ENCODE data around the gene PLA1A. TPM values are rescaled to one million over a fixed set of nuclear protein-coding genes. Genes with fewer than 3 reads are reported as not detected.

The PLA1A gene
- polyA plus RNA-seq, 6 donors from 2014 or later: not detected

DNA sequence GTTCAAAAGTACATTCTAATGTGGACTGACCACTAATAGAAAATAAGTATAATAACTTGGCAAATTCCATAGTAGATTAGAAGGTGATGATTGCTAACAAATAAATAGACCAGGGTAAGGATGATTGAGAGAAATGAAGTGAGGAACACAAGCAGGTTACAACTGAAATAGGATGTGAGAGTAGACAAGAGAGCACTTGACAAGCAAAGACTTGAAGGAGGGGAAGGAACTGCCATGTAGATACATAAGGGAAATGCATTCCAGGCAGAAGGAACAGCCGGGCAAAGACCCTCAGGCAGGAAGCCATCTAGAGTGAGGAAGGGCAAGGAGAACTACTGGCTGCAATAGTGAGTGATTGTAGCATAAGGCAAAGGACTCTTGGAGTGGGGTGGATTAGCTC is 5.0 kb downstream of the PLA1A start:
- no peaks in the 10 kb centered on the region for H3K4me1 Mint-ChIP-seq
- DNase-seq (no peak), ATAC-seq (ENCODE audit: low read depth in 2 of 2) (no peak)
- H3K27me3 Mint-ChIP-seq: peaks cover 4 to 10% (median 7%) of the 10 kb centered on the region in 3 donors
- no peaks in the 10 kb centered on the region for H3K36me3 Mint-ChIP-seq
- no peak overlapping the region for H3K27ac Mint-ChIP-seq
- no peak overlapping the region for H3K4me3 Mint-ChIP-seq
- H3K9me3 Mint-ChIP-seq: no peaks in the 10 kb centered on the region

DNA sequence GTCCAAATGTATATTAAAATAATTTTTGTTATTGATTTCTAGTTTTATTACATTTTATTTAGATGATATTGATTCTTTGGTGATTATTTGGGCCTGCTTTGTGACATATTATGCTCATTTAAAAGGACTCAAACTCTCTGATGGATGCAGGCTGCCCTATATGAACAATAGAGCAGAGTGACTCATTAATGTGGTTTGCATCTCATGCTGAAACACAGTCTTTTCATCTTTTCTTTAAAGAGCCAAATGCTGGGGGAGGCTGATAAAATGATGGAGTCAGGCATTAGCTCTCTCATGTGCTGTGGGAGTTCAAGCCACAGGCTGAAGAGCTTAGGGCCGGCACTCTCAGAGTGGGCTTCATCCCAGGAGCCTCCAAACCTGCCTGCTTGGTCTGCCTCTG is 7.2 kb downstream of the PLA1A start:
- Mint-ChIP-seq H3K36me3 (no peaks in the 10 kb centered on the region), H3K9me3 (no peaks in the 10 kb centered on the region), H3K4me1 (no peaks in the 10 kb centered on the region), H3K27ac (no peak overlapping the region), H3K27me3 (peaks cover 6 to 25% (median 24%) of the 10 kb centered on the region in 3 donors), H3K4me3 (no peak overlapping the region)
- no peak for DNase-seq
- no peak for ATAC-seq (ENCODE audit: low read depth in 2 of 2)

DNA sequence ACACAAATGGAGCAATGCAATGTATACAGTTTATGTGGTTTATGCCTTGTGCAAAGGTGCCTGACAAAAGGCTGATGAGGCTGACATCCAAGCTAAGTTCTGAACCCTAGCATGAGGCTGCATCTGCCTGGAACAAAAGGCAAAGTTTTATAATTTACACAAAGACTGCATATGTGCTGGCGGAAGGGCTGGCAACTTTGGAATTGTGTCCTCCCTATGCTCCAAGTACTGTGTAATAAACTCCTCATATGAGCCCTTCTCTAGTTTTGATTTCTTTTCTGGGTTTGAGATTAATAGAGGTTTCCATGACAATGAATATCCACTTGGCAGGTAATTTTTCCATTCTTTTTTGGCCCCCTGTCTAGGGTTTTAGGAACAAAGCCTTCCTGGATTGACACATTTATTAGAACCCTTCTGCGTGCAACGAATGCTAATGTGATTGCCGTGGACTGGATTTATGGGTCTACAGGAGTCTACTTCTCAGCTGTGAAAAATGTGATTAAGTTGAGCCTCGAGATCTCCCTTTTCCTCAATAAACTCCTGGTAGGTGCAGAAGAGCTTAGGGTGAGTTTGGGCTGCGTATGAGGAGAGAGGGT is 10.8 kb downstream of the PLA1A start:
- Mint-ChIP-seq H3K9me3 (peaks cover 0 to 6% (median 0%) of the 10 kb centered on the region in 7 donors), H3K27me3 (peaks cover 7 to 33% (median 24%) of the 10 kb centered on the region in 3 donors), H3K27ac (no peak overlapping the region), H3K4me3 (no peak overlapping the region), H3K36me3 (no peaks in the 10 kb centered on the region), H3K4me1 (no peaks in the 10 kb centered on the region)
- no peak for DNase-seq
- ATAC-seq (ENCODE audit: low read depth in 2 of 2): no peak

DNA sequence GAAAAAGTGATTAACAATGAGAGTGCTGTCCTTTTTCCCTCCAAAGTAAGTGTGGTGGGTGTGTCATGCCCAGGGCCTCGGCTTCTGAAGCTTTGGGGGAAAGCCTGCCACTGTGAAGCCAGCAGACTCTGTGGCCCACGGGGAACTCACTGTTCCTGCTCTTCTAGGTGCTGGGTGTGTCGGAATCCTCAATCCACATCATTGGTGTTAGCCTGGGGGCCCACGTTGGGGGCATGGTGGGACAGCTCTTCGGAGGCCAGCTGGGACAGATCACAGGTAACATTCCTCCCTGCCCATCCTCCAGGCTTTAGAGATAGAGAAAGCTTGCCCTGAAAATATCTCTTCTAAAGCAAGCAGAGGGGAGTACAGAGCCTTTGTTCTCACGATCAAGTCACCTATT is 11.6 kb downstream of the PLA1A start:
- H3K27me3 Mint-ChIP-seq: peaks cover 6 to 33% (median 24%) of the 10 kb centered on the region in 3 donors
- no peak for ATAC-seq (ENCODE audit: low read depth in 2 of 2)
- no peaks in the 10 kb centered on the region for H3K4me1 Mint-ChIP-seq
- H3K27ac Mint-ChIP-seq: no peak overlapping the region
- no peaks in the 10 kb centered on the region for H3K36me3 Mint-ChIP-seq
- H3K4me3 Mint-ChIP-seq: no peak overlapping the region
- peaks cover 0 to 6% (median 0%) of the 10 kb centered on the region in 7 donors for H3K9me3 Mint-ChIP-seq
- DNase-seq: no peak

DNA sequence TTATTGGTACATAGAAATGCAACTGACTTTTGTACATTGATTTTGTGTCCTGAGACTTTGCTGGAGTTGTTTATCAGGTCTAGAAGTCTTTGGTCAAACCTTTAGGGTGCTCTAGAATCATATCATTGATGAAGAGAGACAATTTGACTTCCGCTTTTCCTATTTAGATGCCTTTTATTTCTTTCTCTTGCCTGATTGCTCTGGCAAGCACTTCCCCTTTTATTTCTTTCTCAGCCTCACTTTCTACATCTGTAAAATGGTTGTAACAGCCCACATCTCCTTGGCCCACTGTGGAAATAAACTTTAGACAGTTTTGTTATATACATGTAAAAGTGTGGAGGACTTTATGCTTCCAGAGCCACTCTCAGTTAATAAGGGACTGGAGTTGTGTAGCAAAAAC is 14.0 kb downstream of the PLA1A start:
- Mint-ChIP-seq H3K9me3 (peaks cover 0 to 6% (median 0%) of the 10 kb centered on the region in 7 donors), H3K4me3 (no peak overlapping the region), H3K27me3 (peaks cover 4 to 40% (median 24%) of the 10 kb centered on the region in 3 donors), H3K27ac (no peak overlapping the region), H3K36me3 (no peaks in the 10 kb centered on the region), H3K4me1 (no peaks in the 10 kb centered on the region)
- no peak for ATAC-seq (ENCODE audit: low read depth in 2 of 2)
- no peak for DNase-seq

DNA sequence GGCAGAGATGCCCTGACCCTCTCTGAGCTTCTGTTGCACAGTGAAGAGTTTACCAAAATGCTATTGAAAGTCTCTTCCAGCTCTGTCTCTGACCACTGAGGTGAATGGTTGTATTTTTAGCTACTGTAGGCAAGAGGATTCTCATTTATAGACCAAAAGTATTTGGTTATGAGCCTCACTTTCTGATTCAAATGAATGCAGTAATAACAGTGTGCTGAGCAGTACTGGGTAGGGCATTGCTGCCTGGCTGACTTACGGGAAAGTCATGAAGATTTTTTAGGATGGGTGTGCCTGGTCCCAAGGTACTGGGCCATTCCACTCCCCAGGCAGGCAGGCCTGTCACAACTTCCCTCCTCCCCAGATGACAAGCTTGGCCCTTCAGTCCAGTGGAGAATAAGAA is 15.5 kb downstream of the PLA1A start:
- H3K36me3 Mint-ChIP-seq: no peaks in the 10 kb centered on the region
- H3K27me3 Mint-ChIP-seq: peaks cover 4 to 27% (median 9%) of the 10 kb centered on the region in 3 donors
- H3K4me3 Mint-ChIP-seq: no peak overlapping the region
- DNase-seq: no peak
- H3K27ac Mint-ChIP-seq: no peak overlapping the region
- no peak for ATAC-seq (ENCODE audit: low read depth in 2 of 2)
- peaks cover 0 to 6% (median 0%) of the 10 kb centered on the region in 7 donors for H3K9me3 Mint-ChIP-seq
- no peaks in the 10 kb centered on the region for H3K4me1 Mint-ChIP-seq

DNA sequence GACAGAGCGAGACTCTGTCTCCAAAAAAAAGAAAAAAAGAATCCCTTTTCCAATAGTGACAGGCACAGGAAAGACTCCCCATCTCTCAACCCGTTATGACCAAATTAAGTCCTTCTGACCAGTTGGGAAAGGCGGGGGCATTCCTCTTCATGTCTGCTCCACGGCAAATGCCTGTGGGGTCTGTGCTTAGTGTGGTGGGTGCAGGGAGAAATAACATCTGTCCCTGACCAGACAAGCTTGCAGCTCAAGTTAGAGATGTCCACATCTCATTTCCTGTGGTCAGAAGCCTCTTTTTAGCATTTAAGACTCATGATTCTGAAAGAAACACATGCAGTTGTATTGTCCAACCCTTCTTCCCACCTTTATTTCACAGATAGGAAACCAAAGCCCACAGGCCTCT is 16.2 kb downstream of the PLA1A start:
- DNase-seq (no peak), ATAC-seq (ENCODE audit: low read depth in 2 of 2) (no peak)
- Mint-ChIP-seq H3K36me3 (no peaks in the 10 kb centered on the region), H3K4me1 (no peaks in the 10 kb centered on the region), H3K27ac (no peak overlapping the region), H3K9me3 (peaks cover 0 to 6% (median 0%) of the 10 kb centered on the region in 7 donors), H3K4me3 (no peak overlapping the region), H3K27me3 (peaks cover 4 to 22% (median 6%) of the 10 kb centered on the region in 3 donors)

DNA sequence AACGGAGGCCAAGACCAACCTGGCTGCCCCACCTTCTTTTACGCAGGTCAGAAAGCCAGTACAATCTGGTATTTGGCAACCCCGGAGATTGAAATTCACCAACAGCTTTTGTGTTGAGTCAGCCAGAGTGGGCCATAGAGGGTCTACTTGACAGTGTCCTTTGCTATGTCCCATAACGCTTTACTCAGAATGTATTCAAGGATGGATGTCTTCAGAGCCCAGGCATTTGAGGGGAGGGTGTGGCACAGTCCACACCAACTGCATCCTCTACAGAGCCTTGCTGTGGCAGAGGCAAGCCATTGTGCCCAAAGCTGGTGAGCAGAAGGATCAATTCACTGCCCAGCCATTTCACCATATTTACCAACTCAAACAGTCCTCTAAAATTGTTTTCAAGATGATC is 18.4 kb downstream of the PLA1A start:
- no peak for ATAC-seq (ENCODE audit: low read depth in 2 of 2)

DNA sequence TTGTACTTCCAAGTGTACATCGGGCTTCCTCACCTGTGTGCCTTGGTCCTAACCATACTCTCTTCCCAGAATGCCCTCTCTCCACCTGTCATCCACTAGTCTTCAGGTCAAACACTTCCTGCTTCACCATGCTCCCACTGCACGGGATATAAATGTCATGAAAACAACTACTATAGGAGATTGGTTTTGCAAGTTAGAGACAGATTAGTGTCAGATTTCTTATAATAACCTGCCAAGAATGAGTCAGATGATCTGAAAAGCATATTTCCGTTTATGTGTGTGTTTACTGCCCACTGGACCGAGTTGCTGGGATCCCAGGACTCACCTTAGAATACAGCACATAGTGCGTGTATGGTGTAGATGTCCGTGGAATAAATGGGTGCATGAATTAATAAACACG is 21.4 kb downstream of the PLA1A start:
- Mint-ChIP-seq H3K36me3 (no peaks in the 10 kb centered on the region), H3K4me3 (no peak overlapping the region), H3K4me1 (no peaks in the 10 kb centered on the region), H3K27me3 (peaks cover 0 to 6% (median 0%) of the 10 kb centered on the region in 3 donors), H3K9me3 (no peaks in the 10 kb centered on the region), H3K27ac (no peak overlapping the region)
- DNase-seq (no peak), ATAC-seq (ENCODE audit: low read depth in 2 of 2) (no peak)

More for the DNA sequence above, 18.4 kb downstream of the PLA1A start:
- no peak for DNase-seq
- Mint-ChIP-seq H3K4me3 (no peak overlapping the region), H3K9me3 (peaks cover 0 to 6% (median 0%) of the 10 kb centered on the region in 7 donors), H3K27me3 (peaks cover 0 to 15% (median 0%) of the 10 kb centered on the region in 3 donors), H3K27ac (no peak overlapping the region), H3K4me1 (no peaks in the 10 kb centered on the region), H3K36me3 (no peaks in the 10 kb centered on the region)

DNA sequence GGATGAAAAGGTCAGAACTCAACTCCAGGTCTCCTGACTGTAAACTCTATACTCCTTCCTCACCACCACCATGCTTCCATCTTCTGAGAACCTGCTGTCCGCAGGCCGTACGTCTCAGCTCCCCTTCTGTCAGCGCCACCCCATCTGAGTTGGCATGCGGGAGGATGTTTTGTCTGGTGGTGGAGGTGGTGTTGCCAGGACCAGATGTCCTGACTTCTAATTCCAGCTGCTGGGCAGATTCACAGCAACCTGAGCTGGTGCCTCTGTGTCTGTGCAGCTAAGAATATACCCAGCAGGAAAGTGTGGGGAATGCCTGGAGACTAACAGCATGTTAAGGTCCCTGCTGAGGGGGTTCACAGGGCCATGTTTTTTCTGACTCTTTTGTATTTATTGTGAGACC is 23.2 kb downstream of the PLA1A start:
- Mint-ChIP-seq H3K4me3 (no peak overlapping the region), H3K27ac (no peak overlapping the region), H3K36me3 (no peaks in the 10 kb centered on the region), H3K9me3 (no peaks in the 10 kb centered on the region), H3K27me3 (peaks cover 0 to 10% (median 5%) of the 10 kb centered on the region in 3 donors), H3K4me1 (no peaks in the 10 kb centered on the region)
- no peak for ATAC-seq (ENCODE audit: low read depth in 2 of 2)
- DNase-seq: no peak

DNA sequence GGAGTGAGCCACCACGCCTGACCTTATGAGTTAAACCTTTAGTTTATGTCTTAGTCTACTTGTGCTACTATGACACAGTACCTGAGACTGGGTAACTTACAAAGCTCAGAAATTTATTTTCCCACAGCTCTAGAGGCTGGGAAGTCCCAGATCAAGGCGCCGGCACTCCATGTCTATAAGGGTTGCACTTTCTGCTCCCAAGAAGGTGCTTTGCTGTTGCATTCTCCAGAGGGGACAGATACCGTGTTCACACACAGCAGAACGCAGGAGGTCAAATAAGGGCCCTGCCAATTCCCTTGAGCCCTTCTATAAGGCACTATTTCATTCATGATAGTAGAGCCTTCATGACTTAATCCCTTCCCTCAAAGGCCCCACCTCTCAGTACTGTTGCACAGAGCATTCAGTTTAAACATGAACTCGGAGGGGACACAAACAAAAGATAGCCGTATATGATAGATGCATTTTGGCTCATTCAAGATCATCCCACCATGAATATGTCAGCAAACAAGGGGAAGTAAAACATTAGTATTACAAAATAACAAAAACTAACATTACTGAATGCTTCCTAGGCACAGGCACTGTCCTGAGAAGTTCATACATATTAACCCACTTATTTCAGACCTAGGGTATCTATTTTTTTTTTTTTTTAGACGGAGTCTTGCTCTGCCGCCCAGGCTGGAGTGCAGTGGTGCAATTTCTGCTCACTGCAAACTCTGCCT is 26.5 kb downstream of the PLA1A start:
- Mint-ChIP-seq H3K27ac (peak overlapping the region in 1 of 6 donors; percentile 68), H3K4me1 (peaks cover 15 to 29% (median 21%) of the 10 kb centered on the region in 3 donors), H3K27me3 (peaks cover 0 to 13% (median 5%) of the 10 kb centered on the region in 3 donors), H3K4me3 (no peak overlapping the region), H3K36me3 (no peaks in the 10 kb centered on the region), H3K9me3 (no peaks in the 10 kb centered on the region)
- DNase-seq: no peak
- no peak for ATAC-seq (ENCODE audit: low read depth in 2 of 2)

DNA sequence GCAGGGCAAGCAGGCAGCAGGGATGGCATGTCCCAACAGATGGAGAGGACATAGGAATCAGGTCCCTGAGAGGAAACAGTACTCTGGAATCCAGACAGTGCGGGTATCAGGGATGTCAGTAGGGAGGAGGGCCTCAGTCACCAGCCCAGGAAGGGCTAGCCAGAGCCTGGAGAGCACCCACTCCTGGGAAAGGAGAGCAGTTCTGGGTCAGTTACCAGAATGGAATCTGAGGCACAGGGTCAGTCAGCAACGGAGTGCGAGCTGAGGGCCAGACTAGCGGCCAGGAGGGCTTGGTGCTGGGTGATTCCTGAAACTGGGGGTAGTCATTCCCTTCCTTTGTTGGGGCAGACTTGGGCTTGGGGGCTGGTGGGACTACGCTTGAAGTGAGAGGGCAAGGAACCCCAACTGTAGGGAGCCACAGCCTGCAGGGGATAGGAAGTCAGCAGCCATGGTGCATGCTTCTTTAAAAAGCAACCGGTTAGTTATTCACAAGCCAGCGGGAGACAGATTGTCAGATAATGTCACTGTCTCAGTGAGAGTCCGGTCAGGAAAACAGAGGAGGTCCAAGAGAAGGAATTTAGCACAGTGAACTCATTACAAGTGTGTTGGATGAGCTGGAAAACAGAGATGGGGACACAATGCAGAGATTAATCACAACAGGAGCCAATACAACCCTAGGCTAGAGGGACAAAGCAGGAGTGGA is 27.9 kb downstream of the PLA1A start:
- no peak for ATAC-seq (ENCODE audit: low read depth in 2 of 2)
- Mint-ChIP-seq H3K4me3 (no peak overlapping the region), H3K36me3 (no peaks in the 10 kb centered on the region), H3K9me3 (no peaks in the 10 kb centered on the region), H3K27ac (peak overlapping the region in 1 of 6 donors; percentile 27), H3K4me1 (peaks cover 16 to 31% (median 24%) of the 10 kb centered on the region in 3 donors), H3K27me3 (peaks cover 0 to 13% (median 5%) of the 10 kb centered on the region in 3 donors)
- no peak for DNase-seq

DNA sequence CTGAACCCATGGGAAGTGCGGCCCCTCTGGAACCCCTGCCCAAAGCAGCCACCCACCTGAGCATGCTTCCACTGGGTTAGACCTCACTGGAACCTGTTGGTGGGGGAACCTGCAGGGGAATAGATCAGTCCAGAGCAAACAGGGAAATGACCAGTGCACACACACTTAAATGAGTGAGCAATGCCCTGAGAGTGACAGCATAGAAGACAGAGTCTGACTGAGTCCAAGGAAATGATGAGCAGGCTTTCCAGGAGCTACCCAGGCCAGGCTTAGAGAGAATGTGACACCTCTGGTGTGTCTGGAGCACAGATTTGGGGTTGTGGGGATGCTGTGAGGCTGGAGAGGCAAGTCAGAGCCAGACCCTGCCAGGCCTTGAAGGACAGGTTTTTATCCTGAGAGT is 28.5 kb downstream of the PLA1A start:
- peak overlapping the region in 3 of 6 donors; percentile 4 to 40 (median 27) for H3K27ac Mint-ChIP-seq
- DNase-seq: no peak
- H3K4me3 Mint-ChIP-seq: peak overlapping the region in 1 of 8 donors; percentile 13
- H3K4me1 Mint-ChIP-seq: peaks cover 16 to 31% (median 24%) of the 10 kb centered on the region in 3 donors
- H3K36me3 Mint-ChIP-seq: no peaks in the 10 kb centered on the region
- no peaks in the 10 kb centered on the region for H3K9me3 Mint-ChIP-seq
- no peak for ATAC-seq (ENCODE audit: low read depth in 2 of 2)
- peaks cover 0 to 13% (median 5%) of the 10 kb centered on the region in 3 donors for H3K27me3 Mint-ChIP-seq
